ENCODE results near the gene ARHGEF6.

ARHGEF6 gene

GRCh38 chrX:136691028-136691809 is 89.5 kb downstream of the ARHGEF6 start:
- DNase-seq = no peak

- DNase-seq = peak; percentile 12
Measured at GRCh38 chrX:136689436-136689835, 91.3 kb downstream of the ARHGEF6 start.

GRCh38 chrX:136687457-136687856 is 93.3 kb downstream of the ARHGEF6 start:
- no peak for DNase-seq

GRCh38 chrX:136684120-136684519 is 96.6 kb downstream of the ARHGEF6 start:
- no peak for DNase-seq

- DNase-seq = no peak
Measured at GRCh38 chrX:136679531-136679930, 101.2 kb downstream of the ARHGEF6 start.

- no peak for DNase-seq
Measured at GRCh38 chrX:136674270-136674985, 106.3 kb downstream of the ARHGEF6 start.

GRCh38 chrX:136671006-136671610 is 109.6 kb downstream of the ARHGEF6 start:
- DNase-seq = no peak

- no peak for DNase-seq
Measured at GRCh38 chrX:136667446-136668168, 113.1 kb downstream of the ARHGEF6 start.

- DNase-seq = no peak
Measured at GRCh38 chrX:136666088-136666487, 114.6 kb downstream of the ARHGEF6 start.

- no peak for DNase-seq
Measured at GRCh38 chrX:136665258-136665900, 115.4 kb downstream of the ARHGEF6 start.

GRCh38 chrX:136662976-136663375 is 117.8 kb downstream of the ARHGEF6 start:
- no peak for DNase-seq

GRCh38 chrX:136662104-136662503 is 118.6 kb downstream of the ARHGEF6 start:
- no peak for DNase-seq

- DNase-seq = no peak
Measured at GRCh38 chrX:136660896-136661295, 119.8 kb downstream of the ARHGEF6 start.

- DNase-seq = no peak
Measured at GRCh38 chrX:136659174-136659573, 121.6 kb downstream of the ARHGEF6 start.

GRCh38 chrX:136658151-136658550 is 122.6 kb downstream of the ARHGEF6 start:
- no peak for DNase-seq

- DNase-seq = no peak
Measured at GRCh38 chrX:136656361-136656964, 124.3 kb downstream of the ARHGEF6 start.

- peak; percentile 40 for DNase-seq
Measured at GRCh38 chrX:136652822-136653723, 127.7 kb downstream of the ARHGEF6 start.

GRCh38 chrX:136650811-136651210 is 129.9 kb downstream of the ARHGEF6 start:
- no peak for DNase-seq

GRCh38 chrX:136647677-136648360 is 132.9 kb downstream of the ARHGEF6 start, which contains the start of gene CD40LG:
Gene CD40LG, plus strand, starts transcription at chrX:136648158. Its CDS starts 91 bp downstream, at chrX:136648249.
- DNase-seq = no peak

GRCh38 chrX:136646602-136647239 is 134.0 kb downstream of the ARHGEF6 start:
- peak; percentile 42 for DNase-seq
